Thyroid gland (tissue), 4 donors: Measurements from ENCODE around the gene KRT14. TPM values are rescaled to one million over a fixed set of nuclear protein-coding genes. Genes with fewer than 3 reads are reported as not detected.

Experiments used
- DNase-seq, 2 donors: peaks; one replicate each; pipeline ENCODE4 v3.0.0-alpha.2; 2019
- H3K27ac ChIP-seq, 3 donors: fragments of 200-600 bp; sonication (generic); 1 replicate in 2 of 3; 2 replicates in 1 of 3; pipeline ENCODE4 v1.5.1; 2016 to 2019; ENCODE audit warnings: mild to moderate bottlenecking in 1 of 3, moderate library complexity in 1 of 3
- H3K27me3 ChIP-seq: fragments of 200-600 bp; sonication (generic); one replicate; pipeline ENCODE4 v1.5.1; 2019
- H3K36me3 ChIP-seq, 2 donors: fragments of 200-600 bp; sonication (generic); one replicate each; pipeline ENCODE4 v1.5.1; 2016 to 2019
- H3K4me1 ChIP-seq, 2 donors: fragments of 200-600 bp; sonication (generic); one replicate each; pipeline ENCODE4 v1.5.1; 2017 to 2019
- H3K4me3 ChIP-seq, 3 donors: fragments of 200-600 bp; sonication (generic); replicated peaks in 1 of 3; 1 replicate in 2 of 3; 2 replicates in 1 of 3; pipeline ENCODE4 v1.5.1; 2016; ENCODE audit warnings: mild to moderate bottlenecking in 1 of 3
- H3K9me3 ChIP-seq: fragments of 200-600 bp; sonication (generic); one replicate; pipeline ENCODE4 v1.5.1; 2017
- CTCF ChIP-seq, 6 experiments: fragments of 200-600 bp in 3 of 6; fragments of 450-650 bp in 3 of 6; sonication (generic) in 3 of 6; IDR thresholded peaks; one replicate each; pipeline ENCODE4 v1.5.1; 2016 to 2019; ENCODE audit warnings: antibody characterized with exemption in 6 of 6, mild to moderate bottlenecking in 2 of 6, inconsistent platforms in 1 of 6, moderate library complexity in 1 of 6
- POLR2A ChIP-seq, 2 donors: fragments of 450-650 bp; IDR thresholded peaks; one replicate each; pipeline ENCODE4 v1.6.1; 2017; ENCODE audit warnings: antibody characterized with exemption in 2 of 2, mild to moderate bottlenecking in 2 of 2, moderate library complexity in 1 of 2
- WGBS, 2 donors: methylation state at CpG; one replicate each; pipeline ENCODE4 v1.1.5; 2017; 5-methylcytosine and 5-hydroxymethylcytosine counted together
- intact Hi-C: fragments of 100-400 bp; cut with DNase I; formaldehyde crosslinking; loops from one replicate; pipeline ENCODE4 v1.15.1; 2023
- total RNA-seq, 4 donors: library from RNA; depleted of rRNA; stranded (reverse); fragments of >200 nt; gene quantifications; one replicate each; pipeline ENCODE4 v1.2.3, GENCODE V29; 2016

KRT14 gene
- total RNA-seq, 4 donors from 2014 or later = 0.22 to 12.4 TPM; not detected in 2

- Histone ChIP-seq H3K4me1 (peaks cover 7 to 14% of the 10 kb centered on the region in 2 donors), H3K27ac (peak overlapping the region in 1 of 3 donors; percentile 25), H3K4me3 (peak overlapping the region in 1 of 3 donors; percentile 12), H3K9me3 (no peaks in the 10 kb centered on the region), H3K36me3 (no peaks in the 10 kb centered on the region), H3K27me3 (no peaks in the 10 kb centered on the region)
- no peak for TF ChIP-seq CTCF (IDR thresholded peaks at IDR 0.05)
- TF ChIP-seq POLR2A (IDR thresholded peaks at IDR 0.05) = no peak
- DNase-seq = peak; percentile 10 to 18
- intact Hi-C loops = loop anchor here (5.0 kb wide), 2 partner anchors 99 to 636 kb away; no protein-coding TSS in a partner anchor
- 41 to 45% methylated on average over 18 of the region's 23 CpGs for WGBS, 2 donors
These were observed 38.5 kb downstream of the KRT14 start for GRCh38 chr17:41547921-41548843.

- WGBS, 2 donors = 74 to 89% methylated on average over 8 to 9 of the region's 9 CpGs
- no peak for DNase-seq
- no peaks in the 10 kb centered on the region for H3K27me3 ChIP-seq
- H3K4me1 ChIP-seq = peaks cover 7 to 14% of the 10 kb centered on the region in 2 donors
- no peak overlapping the region for H3K27ac ChIP-seq
- no peak for TF ChIP-seq POLR2A (IDR thresholded peaks at IDR 0.05)
- no peak for TF ChIP-seq CTCF (IDR thresholded peaks at IDR 0.05)
- H3K36me3 ChIP-seq = no peaks in the 10 kb centered on the region
- H3K4me3 ChIP-seq = no peak overlapping the region
- intact Hi-C loops = loop anchor here (5.0 kb wide), 2 partner anchors 100 to 635 kb away; no protein-coding TSS in a partner anchor
- no peaks in the 10 kb centered on the region for H3K9me3 ChIP-seq
These were observed 39.3 kb downstream of the KRT14 start for GRCh38 chr17:41547378-41547841.

GRCh38 chr17:41546819-41547218 is 39.9 kb downstream of the KRT14 start:
- Histone ChIP-seq H3K9me3 (no peaks in the 10 kb centered on the region), H3K36me3 (no peaks in the 10 kb centered on the region), H3K27ac (no peak overlapping the region), H3K27me3 (no peaks in the 10 kb centered on the region), H3K4me1 (peaks cover 7 to 14% of the 10 kb centered on the region in 2 donors), H3K4me3 (no peak overlapping the region)
- intact Hi-C loops = loop anchor here (5.0 kb wide), 2 partner anchors 100 to 635 kb away; no protein-coding TSS in a partner anchor
- TF ChIP-seq CTCF (IDR thresholded peaks at IDR 0.05) = no peak
- TF ChIP-seq POLR2A (IDR thresholded peaks at IDR 0.05) = no peak
- no peak for DNase-seq
- 85 to 87% methylated on average over 3 of the region's 3 CpGs for WGBS, 2 donors

GRCh38 chr17:41545829-41546410 is 40.8 kb downstream of the KRT14 start:
- no peaks in the 10 kb centered on the region for H3K36me3 ChIP-seq
- no peaks in the 10 kb centered on the region for H3K27me3 ChIP-seq
- peaks cover 7 to 14% of the 10 kb centered on the region in 2 donors for H3K4me1 ChIP-seq
- no peak for DNase-seq
- intact Hi-C loops = loop anchor here (5.0 kb wide), 2 partner anchors 101 to 634 kb away; no protein-coding TSS in a partner anchor
- H3K27ac ChIP-seq = no peak overlapping the region
- H3K9me3 ChIP-seq = no peaks in the 10 kb centered on the region
- TF ChIP-seq CTCF (IDR thresholded peaks at IDR 0.05) = no peak
- TF ChIP-seq POLR2A (IDR thresholded peaks at IDR 0.05) = no peak
- 71 to 81% methylated on average over 9 to 13 of the region's 13 CpGs for WGBS, 2 donors
- H3K4me3 ChIP-seq = no peak overlapping the region
